GM18858 (cell line): ENCODE measurements around the gene MFSD11.
A peak's percentile ranks its signal among the peaks of the same experiment; 100 is the strongest.
"Not testable (repeated sequence)": the region's sequence is repeated elsewhere in the genome, so short reads cannot be mapped to it uniquely, and the experiment has no call there.

ENCODE experiments used
- ATAC-seq: cut with Tn5 transposase; IDR thresholded peaks from one replicate; pipeline ENCODE4 v1.9.1; 2021; ENCODE audit not compliant: unreplicated experiment

The MFSD11 gene

GRCh38 chr17:76707985-76708807, 29.7 kb upstream of the MFSD11 start:
- ATAC-seq, result no peak

- ATAC-seq, result no peak
Observed at GRCh38 chr17:76709077-76709950, 28.6 kb upstream of the MFSD11 start.

- ATAC-seq, result not testable (repeated sequence)
Observed at GRCh38 chr17:76709951-76710862, 27.7 kb upstream of the MFSD11 start.

GRCh38 chr17:76710863-76711611, 26.9 kb upstream of the MFSD11 start, which contains the start of gene MXRA7:
TSS of gene MXRA7 (minus strand) at chr17:76710965. CDS start at chr17:76710946, 19 bp downstream.
- no peak for ATAC-seq

- not testable (repeated sequence) for ATAC-seq
Observed at GRCh38 chr17:76712321-76712720, 25.6 kb upstream of the MFSD11 start.

GRCh38 chr17:76713765-76714164, 24.2 kb upstream of the MFSD11 start:
- ATAC-seq, result no peak

- ATAC-seq, result no peak
Observed at GRCh38 chr17:76714336-76714735, 23.6 kb upstream of the MFSD11 start.

GRCh38 chr17:76714822-76715495, 23.0 kb upstream of the MFSD11 start:
- ATAC-seq, result no peak

GRCh38 chr17:76715496-76715830, 22.5 kb upstream of the MFSD11 start:
- no peak for ATAC-seq

GRCh38 chr17:76716146-76716838, 21.6 kb upstream of the MFSD11 start:
- no peak for ATAC-seq

GRCh38 chr17:76716839-76717215, 21.1 kb upstream of the MFSD11 start:
- ATAC-seq, result no peak

GRCh38 chr17:76718516-76718915, 19.4 kb upstream of the MFSD11 start:
- no peak for ATAC-seq

GRCh38 chr17:76720211-76720610, 17.7 kb upstream of the MFSD11 start:
- ATAC-seq, result no peak

- ATAC-seq, result no peak
Observed at GRCh38 chr17:76720941-76721340, 17.0 kb upstream of the MFSD11 start.

GRCh38 chr17:76721463-76721862, 16.5 kb upstream of the MFSD11 start:
- no peak for ATAC-seq

- ATAC-seq, result no peak
Observed at GRCh38 chr17:76722279-76722678, 15.6 kb upstream of the MFSD11 start.

GRCh38 chr17:76722977-76723376, 14.9 kb upstream of the MFSD11 start:
- ATAC-seq, result not testable (repeated sequence)

- ATAC-seq, result no peak
Observed at GRCh38 chr17:76723812-76724211, 14.1 kb upstream of the MFSD11 start.

- peak; percentile 14 for ATAC-seq
Observed at GRCh38 chr17:76725580-76726230, 12.2 kb upstream of the MFSD11 start.
